ENCODE results near the gene SYNDIG1.

SYNDIG1 gene

GRCh38 chr20:24589815-24590177, 120.4 kb downstream of the SYNDIG1 start:
- Histone ChIP-seq H3K4me3 (ENCODE audit: low read length) (no peak overlapping the region), H3K9me3 (ENCODE audit: insufficient read depth, low read depth, low read length) (no peaks in the 10 kb centered on the region), H3K4me1 (ENCODE audit: insufficient read depth, low read length) (no peaks in the 10 kb centered on the region), H3K27ac (ENCODE audit: low read depth, low read length) (no peak overlapping the region), H3K36me3 (ENCODE audit: insufficient read depth, low read length) (no peaks in the 10 kb centered on the region), H3K9ac (ENCODE audit: low read depth, low read length) (no peak overlapping the region), H3K27me3 (ENCODE audit: insufficient read depth, low read length) (no peaks in the 10 kb centered on the region)
- WGBS: 90% methylated on average over 13 of the region's 13 CpGs

- Histone ChIP-seq H3K27ac (ENCODE audit: low read depth, low read length) (no peak overlapping the region), H3K36me3 (ENCODE audit: insufficient read depth, low read length) (no peaks in the 10 kb centered on the region), H3K4me3 (ENCODE audit: low read length) (no peak overlapping the region), H3K9me3 (ENCODE audit: insufficient read depth, low read depth, low read length) (no peaks in the 10 kb centered on the region), H3K27me3 (ENCODE audit: insufficient read depth, low read length) (no peaks in the 10 kb centered on the region), H3K4me1 (ENCODE audit: insufficient read depth, low read length) (no peaks in the 10 kb centered on the region), H3K9ac (ENCODE audit: low read depth, low read length) (no peak overlapping the region; the same call in 1 of the 2 replicates)
- 92% methylated on average over 37 of the region's 37 CpGs for WGBS
Measured at GRCh38 chr20:24590178-24590982, 121.0 kb downstream of the SYNDIG1 start.

- no peak overlapping the region for H3K9ac ChIP-seq (ENCODE audit: low read depth, low read length)
- 97% methylated on average over 5 of the region's 5 CpGs for WGBS
- no peaks in the 10 kb centered on the region for H3K36me3 ChIP-seq (ENCODE audit: insufficient read depth, low read length)
- no peaks in the 10 kb centered on the region for H3K4me1 ChIP-seq (ENCODE audit: insufficient read depth, low read length)
- no peaks in the 10 kb centered on the region for H3K9me3 ChIP-seq (ENCODE audit: insufficient read depth, low read depth, low read length)
- no peaks in the 10 kb centered on the region for H3K27me3 ChIP-seq (ENCODE audit: insufficient read depth, low read length)
- H3K27ac ChIP-seq (ENCODE audit: low read depth, low read length): no peak overlapping the region
- no peak overlapping the region for H3K4me3 ChIP-seq (ENCODE audit: low read length)
Measured at GRCh38 chr20:24597051-24597450, 127.6 kb downstream of the SYNDIG1 start.

DNA sequence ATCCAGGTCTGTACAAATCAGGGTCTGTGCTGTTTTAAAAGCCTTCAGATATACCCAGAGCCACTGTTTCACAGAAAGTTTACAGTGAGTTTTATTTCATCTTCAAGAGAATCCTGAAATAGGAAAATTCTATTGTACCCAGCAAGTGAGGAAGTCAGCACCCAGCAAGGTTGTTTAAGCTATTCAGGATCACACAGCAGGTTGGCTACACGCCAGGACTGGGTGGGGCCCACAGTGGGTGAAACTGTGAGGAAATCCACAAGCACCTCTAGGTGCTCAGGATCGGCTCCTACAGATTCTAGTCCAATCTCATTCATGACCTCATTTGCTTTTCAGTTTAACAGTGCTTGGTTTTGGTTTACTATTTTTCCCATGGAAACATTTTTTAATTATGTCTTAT, 128.9 kb downstream of the SYNDIG1 start:
- H3K27ac ChIP-seq (ENCODE audit: low read depth, low read length): no peak overlapping the region
- H3K27me3 ChIP-seq (ENCODE audit: insufficient read depth, low read length): no peaks in the 10 kb centered on the region
- no peaks in the 10 kb centered on the region for H3K9me3 ChIP-seq (ENCODE audit: insufficient read depth, low read depth, low read length)
- no peak overlapping the region for H3K9ac ChIP-seq (ENCODE audit: low read depth, low read length)
- no peaks in the 10 kb centered on the region for H3K36me3 ChIP-seq (ENCODE audit: insufficient read depth, low read length)
- no peak overlapping the region for H3K4me3 ChIP-seq (ENCODE audit: low read length)
- no peaks in the 10 kb centered on the region for H3K4me1 ChIP-seq (ENCODE audit: insufficient read depth, low read length)
- 86% methylated on average over 2 of the region's 2 CpGs for WGBS

DNA sequence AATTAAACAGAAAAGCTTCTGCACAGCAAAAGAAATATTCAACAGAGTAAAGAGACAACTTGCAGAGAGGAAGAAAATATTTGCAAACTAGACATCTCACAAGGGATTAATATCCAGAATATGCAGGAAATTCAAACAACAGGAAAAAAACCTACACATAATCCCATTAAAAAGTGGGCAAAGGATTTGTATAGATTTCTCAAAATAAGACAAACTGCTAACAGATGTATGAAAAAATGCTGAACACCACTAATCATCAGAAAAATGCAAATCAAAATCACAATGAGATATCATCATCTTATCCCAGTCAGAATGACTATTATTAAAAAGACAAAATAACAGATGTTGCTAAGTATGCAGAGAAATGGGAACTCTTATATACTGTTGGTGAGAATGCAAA, 129.6 kb downstream of the SYNDIG1 start:
- Histone ChIP-seq H3K4me1 (ENCODE audit: insufficient read depth, low read length) (no peaks in the 10 kb centered on the region), H3K9me3 (ENCODE audit: insufficient read depth, low read depth, low read length) (no peaks in the 10 kb centered on the region), H3K9ac (ENCODE audit: low read depth, low read length) (no peak overlapping the region), H3K27ac (ENCODE audit: low read depth, low read length) (no peak overlapping the region), H3K36me3 (ENCODE audit: insufficient read depth, low read length) (no peaks in the 10 kb centered on the region), H3K4me3 (ENCODE audit: low read length) (no peak overlapping the region), H3K27me3 (ENCODE audit: insufficient read depth, low read length) (no peaks in the 10 kb centered on the region)

DNA sequence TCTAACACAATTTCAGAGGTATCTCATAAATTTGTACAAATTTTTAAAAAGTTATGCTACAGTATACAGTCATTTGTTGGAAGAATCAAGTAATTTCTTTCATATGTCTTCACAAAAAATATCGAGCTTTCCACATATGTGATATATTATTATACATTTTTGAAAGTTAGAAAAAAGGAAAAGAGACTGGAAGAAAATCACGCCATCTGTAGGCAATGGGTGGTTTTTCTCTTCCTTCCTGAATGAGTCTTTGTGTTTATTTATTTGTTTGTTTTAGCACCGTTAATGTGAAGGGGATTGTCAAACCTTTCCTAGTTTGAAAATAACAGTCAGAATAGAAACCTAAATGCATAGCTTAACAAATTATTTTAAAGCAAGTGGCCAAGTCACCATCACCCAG, 130.6 kb downstream of the SYNDIG1 start:
- no peaks in the 10 kb centered on the region for H3K9me3 ChIP-seq (ENCODE audit: insufficient read depth, low read depth, low read length)
- H3K36me3 ChIP-seq (ENCODE audit: insufficient read depth, low read length): no peaks in the 10 kb centered on the region
- 90% methylated on average over 1 of the region's 3 CpGs for WGBS
- no peaks in the 10 kb centered on the region for H3K27me3 ChIP-seq (ENCODE audit: insufficient read depth, low read length)
- H3K27ac ChIP-seq (ENCODE audit: low read depth, low read length): no peak overlapping the region
- no peaks in the 10 kb centered on the region; the same call in 1 of the 2 replicates for H3K4me1 ChIP-seq (ENCODE audit: insufficient read depth, low read length)
- H3K9ac ChIP-seq (ENCODE audit: low read depth, low read length): no peak overlapping the region
- no peak overlapping the region for H3K4me3 ChIP-seq (ENCODE audit: low read length)

DNA sequence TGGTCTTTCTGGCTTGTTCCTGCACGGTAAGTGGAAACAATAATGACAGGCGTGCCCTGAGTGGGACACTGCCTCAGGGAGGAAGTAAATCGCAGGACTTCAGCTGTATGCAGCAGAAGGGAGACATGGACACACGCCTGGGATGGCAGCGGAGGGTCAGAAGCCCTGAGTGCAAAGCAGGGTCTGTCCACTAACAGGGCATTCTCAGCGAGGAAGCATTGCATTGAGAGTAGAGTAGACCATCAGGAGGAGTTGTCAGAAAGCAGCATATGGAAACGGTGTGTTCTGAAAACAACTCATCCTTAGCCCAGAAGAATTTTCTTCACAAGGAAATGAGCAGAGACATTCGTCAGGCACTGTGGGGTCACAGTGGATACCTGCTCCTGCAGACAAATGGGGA, 134.0 kb downstream of the SYNDIG1 start:
- H3K27me3 ChIP-seq (ENCODE audit: insufficient read depth, low read length): no peaks in the 10 kb centered on the region
- H3K4me1 ChIP-seq (ENCODE audit: insufficient read depth, low read length): no peaks in the 10 kb centered on the region; the same call in 1 of the 2 replicates
- WGBS: 94% methylated on average over 8 of the region's 8 CpGs

DNA sequence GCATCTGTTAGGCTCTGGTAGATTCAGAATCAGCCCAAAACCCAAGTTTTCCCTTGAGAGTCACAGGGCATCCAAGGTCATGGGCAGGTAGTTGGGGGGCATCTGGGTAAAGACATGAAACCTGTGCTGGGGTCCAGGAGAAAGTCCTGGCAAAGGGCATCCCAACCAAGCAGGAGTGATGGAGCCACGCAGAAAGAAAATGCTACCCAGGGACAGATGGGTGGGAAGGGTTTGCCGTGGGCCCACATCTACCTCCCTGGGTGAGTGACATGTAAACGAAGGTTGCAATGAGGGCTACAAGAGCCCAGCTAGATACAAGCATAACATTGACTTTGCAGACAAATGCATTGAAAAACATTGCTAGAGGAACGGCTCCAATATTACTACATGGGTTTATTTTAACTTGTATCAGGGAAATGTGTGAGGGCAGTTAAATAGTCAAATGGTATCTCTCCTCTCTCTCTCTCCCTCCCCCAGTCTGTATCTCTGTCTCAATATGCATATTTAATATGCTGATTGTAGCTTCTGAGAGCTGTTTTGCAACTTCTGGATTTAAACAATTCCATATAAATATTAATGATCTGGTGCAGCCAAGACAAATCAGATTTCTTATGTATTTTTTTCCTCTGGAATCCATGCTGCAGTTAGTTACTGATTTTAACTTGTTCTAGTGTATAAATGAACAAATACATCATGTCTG, 135.7 kb downstream of the SYNDIG1 start:
- H3K9ac ChIP-seq (ENCODE audit: low read depth, low read length): no peak overlapping the region
- no peak overlapping the region for H3K27ac ChIP-seq (ENCODE audit: low read depth, low read length)
- no peaks in the 10 kb centered on the region for H3K27me3 ChIP-seq (ENCODE audit: insufficient read depth, low read length)
- H3K9me3 ChIP-seq (ENCODE audit: insufficient read depth, low read depth, low read length): no peaks in the 10 kb centered on the region
- 92% methylated on average over 4 of the region's 4 CpGs for WGBS
- H3K4me3 ChIP-seq (ENCODE audit: low read length): no peak overlapping the region
- H3K36me3 ChIP-seq (ENCODE audit: insufficient read depth, low read length): no peaks in the 10 kb centered on the region
- H3K4me1 ChIP-seq (ENCODE audit: insufficient read depth, low read length): peaks cover 5% of the 10 kb centered on the region

More for the DNA sequence above, 134.0 kb downstream of the SYNDIG1 start:
- H3K9ac ChIP-seq (ENCODE audit: low read depth, low read length): no peak overlapping the region
- H3K36me3 ChIP-seq (ENCODE audit: insufficient read depth, low read length): no peaks in the 10 kb centered on the region
- H3K27ac ChIP-seq (ENCODE audit: low read depth, low read length): no peak overlapping the region
- no peaks in the 10 kb centered on the region for H3K9me3 ChIP-seq (ENCODE audit: insufficient read depth, low read depth, low read length)
- no peak overlapping the region for H3K4me3 ChIP-seq (ENCODE audit: low read length)

GRCh38 chr20:24605937-24606455, 136.6 kb downstream of the SYNDIG1 start:
- WGBS: 96% methylated on average over 4 of the region's 4 CpGs
- H3K27ac ChIP-seq (ENCODE audit: low read depth, low read length): no peak overlapping the region
- peaks cover 14% of the 10 kb centered on the region for H3K4me1 ChIP-seq (ENCODE audit: insufficient read depth, low read length)

GRCh38 chr20:24607402-24607801, 138.0 kb downstream of the SYNDIG1 start:
- peaks cover 16% of the 10 kb centered on the region for H3K4me1 ChIP-seq (ENCODE audit: insufficient read depth, low read length)
- H3K9ac ChIP-seq (ENCODE audit: low read depth, low read length): no peak overlapping the region
- H3K4me3 ChIP-seq (ENCODE audit: low read length): no peak overlapping the region
- no peaks in the 10 kb centered on the region for H3K9me3 ChIP-seq (ENCODE audit: insufficient read depth, low read depth, low read length)
- no peak overlapping the region for H3K27ac ChIP-seq (ENCODE audit: low read depth, low read length)
- no peaks in the 10 kb centered on the region for H3K36me3 ChIP-seq (ENCODE audit: insufficient read depth, low read length)
- 94% methylated on average over 12 of the region's 12 CpGs for WGBS
- H3K27me3 ChIP-seq (ENCODE audit: insufficient read depth, low read length): no peaks in the 10 kb centered on the region

More at GRCh38 chr20:24605937-24606455, 136.6 kb downstream of the SYNDIG1 start:
- Histone ChIP-seq H3K9ac (ENCODE audit: low read depth, low read length) (no peak overlapping the region), H3K36me3 (ENCODE audit: insufficient read depth, low read length) (no peaks in the 10 kb centered on the region), H3K27me3 (ENCODE audit: insufficient read depth, low read length) (no peaks in the 10 kb centered on the region), H3K9me3 (ENCODE audit: insufficient read depth, low read depth, low read length) (no peaks in the 10 kb centered on the region), H3K4me3 (ENCODE audit: low read length) (no peak overlapping the region)

DNA sequence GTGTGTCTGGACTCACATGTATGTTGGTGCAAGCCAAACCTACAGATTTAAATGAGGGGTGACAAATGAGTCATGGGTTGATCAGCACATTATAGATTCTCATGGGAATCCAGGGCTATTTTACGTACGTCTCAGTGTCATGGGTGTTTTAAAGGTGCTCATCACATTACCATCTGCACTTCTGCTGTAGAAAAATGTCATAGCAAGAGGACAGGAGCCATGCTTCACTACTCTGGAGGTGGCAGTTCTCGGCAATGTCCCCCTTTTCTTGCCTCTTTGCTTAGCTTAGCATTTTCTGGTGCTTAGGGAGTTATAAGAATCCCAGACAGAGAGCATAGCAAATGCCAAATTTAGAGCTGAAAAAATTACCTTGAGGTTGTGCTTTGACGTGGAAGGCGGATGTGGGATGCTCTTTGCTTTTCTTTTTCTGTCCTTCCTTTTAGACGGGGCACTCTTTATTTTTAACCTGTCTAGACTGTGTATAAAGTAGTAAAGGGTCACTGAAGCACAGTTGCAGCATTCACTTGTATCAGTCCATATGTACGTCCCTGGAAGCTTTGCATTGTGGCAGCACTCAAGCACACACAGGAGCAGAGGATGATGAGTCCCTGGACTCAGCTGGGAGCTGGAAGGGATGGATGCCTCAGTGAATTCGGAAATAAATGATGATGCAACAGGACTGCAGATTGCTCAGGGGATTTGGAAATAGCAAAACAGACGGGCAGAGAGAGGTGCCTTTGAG, 139.7 kb downstream of the SYNDIG1 start:
- Histone ChIP-seq H3K4me3 (ENCODE audit: low read length) (no peak overlapping the region), H3K4me1 (ENCODE audit: insufficient read depth, low read length) (peaks cover 16% of the 10 kb centered on the region), H3K36me3 (ENCODE audit: insufficient read depth, low read length) (no peaks in the 10 kb centered on the region), H3K27me3 (ENCODE audit: insufficient read depth, low read length) (no peaks in the 10 kb centered on the region), H3K9ac (ENCODE audit: low read depth, low read length) (no peak overlapping the region), H3K9me3 (ENCODE audit: insufficient read depth, low read depth, low read length) (no peaks in the 10 kb centered on the region), H3K27ac (ENCODE audit: low read depth, low read length) (no peak overlapping the region)
- 90% methylated on average over 8 of the region's 9 CpGs for WGBS
